Mammary epithelial cell (primary cell): ENCODE data around the gene RWDD3.

Source experiments
- CTCF ChIP-seq, 2 donors: IDR thresholded peaks in 1 of 2; conservative IDR thresholded peaks in 1 of 2; 2 replicates each; pipeline ENCODE4 v1.5.1; 2011 to 2012; ENCODE audit warnings: inconsistent platforms in 2 of 2, low read length in 2 of 2, mild to moderate bottlenecking in 2 of 2, control low read depth in 1 of 2, low read depth in 1 of 2; ENCODE audit not compliant: insufficient read depth in 1 of 2; ENCODE audit errors: extremely low read depth in 1 of 2
- EZH2 ChIP-seq: IDR thresholded peaks from 2 replicates; pipeline ENCODE4 v1.6.1; 2012; ENCODE audit warnings: low read length, inconsistent platforms, borderline replicate concordance

DNA sequence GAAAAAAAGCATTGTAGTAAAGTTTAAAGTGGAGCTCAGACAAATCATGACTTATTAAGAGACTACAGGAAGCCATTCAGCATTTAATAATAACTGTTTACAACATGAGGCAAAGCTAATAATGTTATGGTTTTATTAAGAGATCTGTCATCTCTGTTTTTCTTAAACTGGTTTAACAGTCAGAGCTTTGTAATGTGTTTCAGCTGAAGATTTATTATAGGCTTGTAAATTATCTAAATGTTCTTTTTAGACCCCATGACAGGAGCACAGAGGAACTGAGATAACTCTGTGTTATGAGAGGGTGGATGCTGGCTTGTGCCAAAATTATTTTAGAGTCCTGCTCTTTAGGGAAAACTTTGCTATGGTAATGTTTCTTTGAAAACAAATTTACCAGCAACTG, 38.0 kb upstream of the RWDD3 start:
- no peak for TF ChIP-seq CTCF (conservative IDR thresholded peaks at IDR 0.05 in 1 of 2, IDR thresholded peaks at IDR 0.05 in 1 of 2; ENCODE audit: extremely low read depth in 1 of 2, insufficient read depth in 1 of 2, low read depth in 1 of 2, low read length in 2 of 2)
- no peak for TF ChIP-seq EZH2
